Keratinocyte (primary cell): ENCODE measurements around the gene CIZ1.

ENCODE experiments used
- EZH2 ChIP-seq: IDR thresholded peaks from one replicate; pipeline ENCODE4 v1.6.1; 2012; ENCODE audit warnings: inconsistent platforms, mild to moderate bottlenecking, low read length, moderate library complexity
- TF ChIP-seq, protein P1 (sequence below), 3 experiments: IDR thresholded peaks in 1 of 3; conservative IDR thresholded peaks in 1 of 3; optimal IDR thresholded peaks in 1 of 3; 2 replicates in 2 of 3; 3 replicates in 1 of 3; pipeline versions ENCODE3 to v1.5.1; 2011; ENCODE audit warnings: low read length in 3 of 3, mild to moderate bottlenecking in 3 of 3, moderate library complexity in 2 of 3, control low read depth in 1 of 3, inconsistent platforms in 1 of 3; ENCODE audit not compliant: insufficient read depth in 2 of 3; ENCODE audit errors: extremely low read depth in 1 of 3

- TF ChIP-seq, protein P1, sequence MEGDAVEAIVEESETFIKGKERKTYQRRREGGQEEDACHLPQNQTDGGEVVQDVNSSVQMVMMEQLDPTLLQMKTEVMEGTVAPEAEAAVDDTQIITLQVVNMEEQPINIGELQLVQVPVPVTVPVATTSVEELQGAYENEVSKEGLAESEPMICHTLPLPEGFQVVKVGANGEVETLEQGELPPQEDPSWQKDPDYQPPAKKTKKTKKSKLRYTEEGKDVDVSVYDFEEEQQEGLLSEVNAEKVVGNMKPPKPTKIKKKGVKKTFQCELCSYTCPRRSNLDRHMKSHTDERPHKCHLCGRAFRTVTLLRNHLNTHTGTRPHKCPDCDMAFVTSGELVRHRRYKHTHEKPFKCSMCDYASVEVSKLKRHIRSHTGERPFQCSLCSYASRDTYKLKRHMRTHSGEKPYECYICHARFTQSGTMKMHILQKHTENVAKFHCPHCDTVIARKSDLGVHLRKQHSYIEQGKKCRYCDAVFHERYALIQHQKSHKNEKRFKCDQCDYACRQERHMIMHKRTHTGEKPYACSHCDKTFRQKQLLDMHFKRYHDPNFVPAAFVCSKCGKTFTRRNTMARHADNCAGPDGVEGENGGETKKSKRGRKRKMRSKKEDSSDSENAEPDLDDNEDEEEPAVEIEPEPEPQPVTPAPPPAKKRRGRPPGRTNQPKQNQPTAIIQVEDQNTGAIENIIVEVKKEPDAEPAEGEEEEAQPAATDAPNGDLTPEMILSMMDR (optimal IDR thresholded peaks at IDR 0.05 in 1 of 3, IDR thresholded peaks at IDR 0.05 in 1 of 3, conservative IDR thresholded peaks at IDR 0.05 in 1 of 3; ENCODE audit: extremely low read depth in 1 of 3, insufficient read depth in 2 of 3, low read length in 3 of 3), result no peak
- no peak for TF ChIP-seq EZH2
Observed at GRCh38 chr9:128208946-128209669, 17.7 kb upstream of the CIZ1 start.
